Activated naive CD4-positive, alpha-beta T cell treated with anti-CD3 and anti-CD28 coated beads, Interleukin-2, amount 50 U/mL, for 72 hours (primary cell): ENCODE data around the gene TRIM5. TPM values are rescaled to one million over a fixed set of nuclear protein-coding genes. Genes with fewer than 3 reads are reported as not detected.
"Not testable (repeated sequence)": the region's sequence is repeated elsewhere in the genome, so short reads cannot be mapped to it uniquely, and the experiment has no call there.

Source experiments
- ATAC-seq, 2 donors: fragments of 150-1000 bp; cut with Tn5 transposase; 2 replicates each; pipeline ENCODE4 v1.10.0; 2021; ENCODE audit warnings: mild to moderate bottlenecking in 2 of 2, moderate library complexity in 2 of 2
- DNase-seq, 2 donors: peaks; one replicate each; pipeline ENCODE4 v3.0.0; 2021 to 2022; ENCODE audit warnings: low spot score in 2 of 2
- H3K27ac Mint-ChIP-seq, 2 donors: one replicate each; pipeline ENCODE4 v1.8.0; 2022; ENCODE audit warnings: mild to moderate bottlenecking in 2 of 2, mixed read lengths in 2 of 2
- H3K36me3 Mint-ChIP-seq, 2 donors: one replicate each; pipeline ENCODE4 v1.8.0; 2022; ENCODE audit warnings: mixed read lengths in 2 of 2
- H3K9me3 Mint-ChIP-seq, 2 donors: one replicate each; pipeline ENCODE4 v1.8.0; 2022; ENCODE audit warnings: mixed read lengths in 2 of 2
- total RNA-seq, 2 donors: library from RNA; stranded (reverse); gene quantifications; one replicate each; pipeline ENCODE4 v1.2.3, GENCODE V29; 2022

TRIM5 gene, protein sequence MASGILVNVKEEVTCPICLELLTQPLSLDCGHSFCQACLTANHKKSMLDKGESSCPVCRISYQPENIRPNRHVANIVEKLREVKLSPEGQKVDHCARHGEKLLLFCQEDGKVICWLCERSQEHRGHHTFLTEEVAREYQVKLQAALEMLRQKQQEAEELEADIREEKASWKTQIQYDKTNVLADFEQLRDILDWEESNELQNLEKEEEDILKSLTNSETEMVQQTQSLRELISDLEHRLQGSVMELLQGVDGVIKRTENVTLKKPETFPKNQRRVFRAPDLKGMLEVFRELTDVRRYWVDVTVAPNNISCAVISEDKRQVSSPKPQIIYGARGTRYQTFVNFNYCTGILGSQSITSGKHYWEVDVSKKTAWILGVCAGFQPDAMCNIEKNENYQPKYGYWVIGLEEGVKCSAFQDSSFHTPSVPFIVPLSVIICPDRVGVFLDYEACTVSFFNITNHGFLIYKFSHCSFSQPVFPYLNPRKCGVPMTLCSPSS
- total RNA-seq: 10 to 100 TPM; 30.2 to 31.9 TPM

DNA sequence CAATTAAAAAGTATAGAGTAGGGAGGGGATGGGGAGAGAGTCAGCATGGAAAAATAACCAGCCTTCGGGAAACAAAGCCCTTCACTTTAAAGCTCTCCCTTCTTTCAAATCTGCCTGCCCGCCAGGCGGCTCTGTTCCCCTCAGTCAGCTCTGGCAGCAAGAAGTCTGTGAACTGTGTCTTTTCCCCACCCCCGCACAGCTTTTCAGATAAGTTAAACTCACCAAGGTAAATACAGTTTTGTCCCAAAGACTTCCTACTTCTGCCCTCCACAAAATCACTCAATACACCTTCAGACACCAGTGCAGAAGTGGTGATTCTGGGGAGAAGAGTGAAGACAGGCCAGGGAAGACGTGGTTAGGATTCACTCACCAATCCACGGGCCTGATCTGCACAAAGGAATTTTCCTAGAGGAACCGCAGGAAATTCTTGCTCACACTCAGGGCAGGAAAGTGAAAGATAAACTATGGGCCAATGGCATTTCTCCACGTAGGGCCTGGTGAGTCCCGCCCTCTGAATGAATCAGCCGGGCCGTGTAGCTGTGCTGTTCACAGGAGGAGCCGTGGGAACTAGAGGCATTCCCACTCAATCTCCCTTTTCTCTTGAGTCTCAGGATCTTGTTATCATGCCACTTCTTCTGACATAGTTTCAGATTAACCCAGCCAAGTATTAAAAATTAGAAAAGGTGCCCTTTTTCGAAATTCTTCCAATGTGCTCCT is at the start of gene TRIM5:
Gene TRIM5, minus strand, starts transcription at position 429 of the 717 bp plus-strand sequence. CDS start 4,897 bp downstream, outside the sequence.
- Mint-ChIP-seq H3K36me3 (peaks cover 14 to 16% of the 10 kb centered on the region in 2 donors), H3K27ac (peak within 1 kb of the TSS; percentile 95 to 99), H3K9me3 (no peaks in the 10 kb centered on the region)
- peak; percentile 91 to 94 for ATAC-seq
- DNase-seq: peak; percentile 73 to 82

DNA sequence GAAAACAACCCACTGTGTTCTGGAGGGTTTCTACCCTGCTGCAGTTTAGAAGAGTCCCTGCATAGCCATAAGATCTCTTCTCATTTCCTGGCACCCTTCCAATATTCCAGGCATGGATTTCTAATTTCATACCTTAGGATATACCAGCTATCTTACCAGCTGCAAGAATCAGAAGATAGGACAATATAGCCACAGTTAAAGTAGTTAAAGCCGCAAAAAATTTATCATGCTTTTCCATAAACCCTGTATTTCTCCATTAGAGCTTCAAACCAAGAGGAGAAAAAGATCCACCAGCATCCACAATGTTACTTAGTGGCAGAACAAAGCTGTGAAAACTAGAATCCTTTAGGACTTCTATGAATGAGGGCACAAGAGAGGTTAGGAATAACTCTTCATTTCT is 42.8 kb upstream of the TRIM5 start:
- H3K9me3 Mint-ChIP-seq: no peaks in the 10 kb centered on the region
- no peak overlapping the region for H3K27ac Mint-ChIP-seq
- ATAC-seq: no peak
- H3K36me3 Mint-ChIP-seq: peaks cover 0 to 8% of the 10 kb centered on the region in 2 donors
- no peak for DNase-seq

DNA sequence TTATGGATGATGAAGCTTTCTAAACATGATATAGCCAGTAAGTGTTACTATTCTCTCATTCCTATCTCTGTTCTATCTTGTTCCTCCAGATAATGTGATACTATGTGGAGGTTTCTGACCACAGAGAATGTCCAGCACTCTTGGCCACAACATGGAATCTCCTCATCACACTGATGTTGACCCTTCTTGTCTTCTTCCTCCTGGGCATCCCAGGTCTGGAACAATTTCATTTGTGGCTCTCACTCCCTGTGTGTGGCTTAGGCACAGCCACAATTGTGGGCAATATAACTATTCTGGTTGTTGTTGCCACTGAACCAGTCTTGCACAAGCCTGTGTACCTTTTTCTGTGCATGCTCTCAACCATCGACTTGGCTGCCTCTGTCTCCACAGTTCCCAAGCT is 41.5 kb upstream of the TRIM5 start:
- no peaks in the 10 kb centered on the region for H3K9me3 Mint-ChIP-seq

DNA sequence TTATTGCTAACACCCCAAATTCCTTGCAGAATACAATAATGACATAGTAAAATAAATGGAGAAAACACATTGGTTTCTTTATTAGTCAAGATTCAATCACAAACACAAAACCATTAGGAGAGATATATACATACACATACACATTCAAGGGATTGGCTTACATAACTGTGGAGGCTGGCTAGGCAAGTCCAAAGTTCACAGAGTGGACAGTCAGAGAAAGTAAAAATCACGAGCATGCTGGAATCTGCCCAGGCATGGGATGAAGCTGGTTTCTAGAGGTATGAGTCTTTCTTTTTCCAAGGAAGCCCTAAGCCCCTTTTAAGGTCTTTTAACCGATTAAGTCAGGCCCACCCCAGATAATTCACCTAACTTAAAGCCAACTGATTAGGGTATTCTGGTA is 37.7 kb upstream of the TRIM5 start:
- Mint-ChIP-seq H3K9me3 (peaks cover 0 to 5% of the 10 kb centered on the region in 2 donors), H3K27ac (no peak overlapping the region), H3K36me3 (peaks cover 0 to 20% of the 10 kb centered on the region in 2 donors)
- no peak for ATAC-seq
- DNase-seq: no peak

More for the DNA sequence above, 41.5 kb upstream of the TRIM5 start:
- ATAC-seq (no peak), DNase-seq (no peak)
- Mint-ChIP-seq H3K27ac (no peak overlapping the region), H3K36me3 (peaks cover 0 to 8% of the 10 kb centered on the region in 2 donors)

DNA sequence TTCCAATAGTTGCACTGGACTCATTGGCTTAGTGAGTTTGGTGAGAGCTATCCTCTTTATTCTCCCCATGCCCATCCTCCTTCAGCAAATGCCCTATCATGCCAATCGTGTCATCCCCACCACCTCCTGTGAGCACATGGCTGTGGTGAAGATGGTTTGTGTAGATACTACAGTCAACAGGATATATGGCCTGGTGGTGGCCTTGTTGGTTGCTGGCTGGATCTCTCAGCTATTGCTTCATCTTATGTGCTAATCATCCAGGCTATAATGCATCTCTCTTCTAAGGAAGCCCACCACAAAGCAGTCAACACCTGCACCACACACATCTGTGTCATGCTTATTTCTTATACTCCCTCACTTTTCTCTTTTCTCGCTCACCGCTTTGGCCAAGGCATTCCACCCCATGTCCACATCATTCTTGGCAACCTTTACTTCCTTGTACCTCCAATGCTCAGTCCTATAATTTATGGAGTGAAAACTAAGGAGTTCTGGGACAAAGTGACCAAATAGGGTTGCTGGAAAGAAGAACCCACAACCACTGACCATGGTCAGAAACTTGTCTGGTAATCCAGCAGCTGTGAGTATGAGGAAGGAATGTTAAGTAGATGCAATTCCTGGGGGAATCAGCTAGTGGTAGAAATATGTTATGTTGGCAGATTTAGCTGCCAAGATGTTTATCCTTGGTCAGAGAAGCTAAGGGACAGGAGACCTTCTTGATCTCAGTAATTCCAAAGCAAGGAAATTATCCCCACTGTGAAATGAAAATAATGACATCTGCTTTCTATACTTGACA is 35.0 kb upstream of the TRIM5 start:
- ATAC-seq (peak in 1 of 2 donors; percentile 20), DNase-seq (no peak)
- Mint-ChIP-seq H3K36me3 (peaks cover 0 to 12% of the 10 kb centered on the region in 2 donors), H3K9me3 (peaks cover 0 to 5% of the 10 kb centered on the region in 2 donors), H3K27ac (no peak overlapping the region)

DNA sequence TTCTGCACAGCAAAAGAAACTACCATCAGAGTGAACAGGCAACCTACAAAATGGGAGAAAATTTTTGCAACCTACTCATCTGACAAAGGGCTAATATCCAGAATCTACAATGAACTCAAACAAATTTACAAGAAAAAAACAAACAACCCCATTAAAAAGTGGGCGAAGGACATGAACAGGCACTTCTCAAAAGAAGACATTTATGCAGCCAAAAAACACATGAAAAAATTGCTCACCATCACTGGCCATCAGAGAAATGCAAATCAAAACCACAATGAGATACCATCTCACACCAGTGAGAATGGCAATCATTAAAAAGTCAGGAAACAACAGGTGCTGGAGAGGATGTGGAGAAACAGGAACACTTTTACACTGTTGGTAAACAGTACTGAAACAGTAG is 31.6 kb upstream of the TRIM5 start:
- H3K27ac Mint-ChIP-seq, H3K9me3 Mint-ChIP-seq, DNase-seq, ATAC-seq: not testable (repeated sequence)
- H3K36me3 Mint-ChIP-seq: peaks cover 5 to 12% of the 10 kb centered on the region in 2 donors

DNA sequence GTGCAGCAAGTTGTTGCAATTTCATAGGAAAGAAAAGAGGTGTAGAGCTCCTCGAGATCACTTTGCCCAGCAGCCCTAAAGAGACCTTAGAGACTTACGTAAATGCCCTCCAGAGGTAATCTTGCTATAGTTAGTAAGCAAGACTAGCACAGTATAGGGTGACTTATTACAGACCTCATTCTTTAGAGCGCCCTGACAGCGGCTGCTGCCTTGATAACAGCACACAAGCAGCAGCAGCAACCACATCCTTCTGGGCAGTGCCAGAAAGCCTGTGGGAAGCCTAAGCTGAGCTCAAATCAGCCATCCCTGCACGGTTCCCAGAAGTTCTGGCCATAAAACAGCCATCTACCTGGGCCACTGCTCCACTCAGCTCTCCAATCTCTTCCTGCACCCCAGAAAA is 28.8 kb upstream of the TRIM5 start:
- peak in 1 of 2 donors; percentile 34 for ATAC-seq
- no peak for DNase-seq
- Mint-ChIP-seq H3K27ac (no peak overlapping the region), H3K36me3 (peaks cover 0 to 17% of the 10 kb centered on the region in 2 donors), H3K9me3 (no peaks in the 10 kb centered on the region)

DNA sequence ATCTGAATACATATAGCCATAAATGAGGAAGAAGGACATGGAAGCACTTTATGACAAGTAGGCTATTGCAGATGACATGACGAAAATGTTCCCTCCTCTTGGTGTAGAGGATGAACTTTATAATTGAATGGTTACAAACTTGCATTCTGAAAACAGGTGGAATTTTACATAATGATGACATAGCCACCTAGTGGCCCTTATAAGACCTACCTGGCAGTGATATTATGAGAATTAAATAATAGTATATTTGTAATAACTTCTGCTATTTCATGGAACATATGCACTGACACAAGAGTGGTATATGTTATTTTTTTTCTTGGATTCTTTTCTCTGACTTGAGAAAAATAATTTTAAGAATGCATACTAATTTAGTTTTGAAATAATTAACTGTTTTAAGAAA is 27.6 kb upstream of the TRIM5 start:
- Mint-ChIP-seq H3K36me3 (peaks cover 0 to 23% of the 10 kb centered on the region in 2 donors), H3K9me3 (no peaks in the 10 kb centered on the region), H3K27ac (peak overlapping the region in 1 of 2 donors; percentile 5)
- DNase-seq (no peak), ATAC-seq (peak in 1 of 2 donors; percentile 20)

DNA sequence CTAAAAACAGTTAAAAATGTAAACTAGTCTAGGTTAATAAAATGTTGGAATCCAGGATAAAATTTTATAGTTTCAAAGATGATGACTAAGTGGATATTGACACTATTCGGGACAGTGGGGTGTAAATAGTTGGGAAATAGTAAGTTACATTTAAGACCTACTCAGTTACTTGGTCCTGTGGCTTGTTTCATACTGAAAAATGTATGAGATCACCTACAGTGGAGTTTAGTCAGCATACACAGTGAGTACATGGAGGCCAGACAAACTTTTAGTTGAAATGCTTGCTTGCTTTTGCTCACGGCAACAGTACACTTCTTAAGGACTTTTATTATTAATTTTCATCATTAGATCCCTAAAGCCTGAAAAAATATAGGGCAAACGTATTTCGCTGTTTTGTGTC is 20.8 kb upstream of the TRIM5 start:
- no peak overlapping the region for H3K27ac Mint-ChIP-seq
- ATAC-seq: peak in 1 of 2 donors; percentile 55

DNA sequence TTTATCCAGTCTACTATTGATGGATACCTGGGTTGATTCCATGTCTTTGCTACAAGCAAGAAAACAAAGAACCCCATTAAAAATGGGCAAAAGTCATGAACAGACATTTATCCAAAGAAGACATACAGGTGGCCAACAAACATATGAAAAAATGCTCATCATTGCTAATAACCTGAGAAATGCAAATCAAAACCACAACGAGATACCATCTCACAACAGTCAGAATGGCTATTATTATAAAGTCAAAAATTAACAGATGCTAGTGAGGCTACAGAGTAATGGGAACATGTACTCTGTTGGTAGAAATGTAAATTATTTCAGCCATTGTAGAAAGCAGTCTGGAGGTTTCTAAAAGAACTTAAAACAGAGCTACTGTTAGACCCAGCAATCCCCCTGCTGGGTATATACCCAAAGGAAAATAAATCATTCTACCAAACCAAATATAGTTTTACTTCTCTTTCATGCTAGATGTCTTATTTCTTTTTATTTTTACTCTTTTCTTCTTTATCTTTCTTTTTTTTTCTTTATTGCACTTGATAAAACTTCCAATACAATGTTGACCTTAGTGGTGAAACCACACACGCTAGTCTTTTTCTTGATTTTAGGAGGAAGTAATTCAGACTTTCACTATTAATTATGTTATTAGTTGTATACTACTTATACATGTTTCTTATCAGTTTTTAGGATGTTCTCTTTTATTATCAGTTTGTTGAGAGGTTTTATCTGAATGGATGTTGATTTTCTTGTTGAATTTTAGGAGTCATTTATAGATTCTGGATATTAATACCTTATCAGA is 19.1 kb upstream of the TRIM5 start:
- Mint-ChIP-seq H3K9me3 (no peaks in the 10 kb centered on the region), H3K27ac (no peak overlapping the region), H3K36me3 (peaks cover 0 to 49% of the 10 kb centered on the region in 2 donors)
- ATAC-seq: no peak
- no peak for DNase-seq

More for the DNA sequence above, 20.8 kb upstream of the TRIM5 start:
- Mint-ChIP-seq H3K9me3 (no peaks in the 10 kb centered on the region), H3K36me3 (peaks cover 0 to 47% of the 10 kb centered on the region in 2 donors)
- no peak for DNase-seq

DNA sequence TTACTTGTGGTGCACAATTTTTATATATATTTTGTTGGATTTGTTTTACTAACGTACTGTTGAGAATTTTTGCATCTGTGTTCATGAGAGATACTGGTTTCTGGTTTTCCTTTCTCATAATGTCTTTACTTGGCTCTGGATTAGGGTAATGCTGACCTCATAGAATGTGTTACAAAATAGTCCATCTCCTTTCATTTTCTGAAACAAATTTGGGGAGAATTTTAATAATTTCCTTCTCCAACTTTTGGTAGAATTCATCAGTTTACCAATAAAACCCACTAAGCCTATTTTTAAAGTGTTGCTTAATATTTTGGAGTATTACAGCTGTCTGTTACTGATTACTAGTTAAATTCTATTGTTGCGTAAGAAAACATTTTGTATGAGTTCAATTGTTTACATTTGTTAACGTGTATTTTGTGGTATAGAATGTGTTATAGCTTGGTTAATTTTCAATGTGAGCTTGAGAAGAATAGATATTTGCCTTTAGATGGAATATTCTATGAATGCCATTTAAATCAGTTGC is 16.2 kb upstream of the TRIM5 start:
- no peak for ATAC-seq
- Mint-ChIP-seq H3K9me3 (no peaks in the 10 kb centered on the region), H3K27ac (no peak overlapping the region), H3K36me3 (peaks cover 14 to 56% of the 10 kb centered on the region in 2 donors)
- no peak for DNase-seq

DNA sequence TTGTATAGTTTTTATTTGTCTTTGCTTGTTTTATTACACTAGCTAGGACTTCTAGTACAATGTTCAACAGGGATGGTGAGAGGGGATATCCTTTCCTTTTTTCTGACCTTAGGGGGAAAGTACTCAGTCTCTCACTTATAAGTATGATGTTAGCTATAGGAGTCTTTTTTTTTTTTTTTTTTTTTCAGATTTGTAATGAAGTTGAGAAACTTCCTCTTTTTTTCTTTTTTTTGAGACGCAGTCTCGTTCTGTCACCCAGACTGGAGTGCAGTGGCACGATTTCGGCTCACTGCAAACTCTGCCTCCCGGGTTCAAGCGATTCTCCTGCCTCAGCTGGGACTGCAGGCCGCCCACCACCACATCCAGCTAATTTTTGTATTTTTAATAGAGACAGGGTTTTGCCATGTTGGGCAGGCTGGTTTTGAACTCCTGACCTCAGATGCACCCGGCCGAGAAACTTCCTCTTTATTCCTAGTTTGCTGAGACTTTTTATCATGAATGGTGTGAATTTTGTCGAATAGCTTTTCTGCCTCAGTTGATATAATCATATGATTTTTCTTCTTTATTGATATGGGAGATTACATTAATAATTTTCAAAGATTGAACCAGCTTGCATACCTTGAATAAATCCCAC is 15.7 kb upstream of the TRIM5 start:
- Mint-ChIP-seq H3K27ac (peak overlapping the region in 1 of 2 donors; percentile 17), H3K9me3 (no peaks in the 10 kb centered on the region), H3K36me3 (peaks cover 15 to 59% of the 10 kb centered on the region in 2 donors)
- ATAC-seq: no peak
- DNase-seq: no peak

DNA sequence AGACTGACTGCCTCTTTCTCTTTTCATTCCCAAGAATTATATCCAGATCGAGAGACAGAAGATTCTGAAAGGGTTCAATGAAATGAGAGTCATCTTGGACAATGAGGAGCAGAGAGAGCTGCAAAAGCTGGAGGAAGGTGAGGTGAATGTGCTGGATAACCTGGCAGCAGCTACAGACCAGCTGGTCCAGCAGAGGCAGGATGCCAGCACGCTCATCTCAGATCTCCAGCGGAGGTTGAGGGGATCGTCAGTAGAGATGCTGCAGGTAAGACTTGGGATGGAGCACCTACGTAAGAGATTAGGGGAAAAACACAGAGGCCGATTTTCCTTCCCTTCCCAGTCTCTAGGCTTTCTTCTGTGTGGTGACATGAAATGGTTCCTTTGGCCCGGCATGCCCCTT is 13.4 kb upstream of the TRIM5 start:
- ATAC-seq (no peak), DNase-seq (no peak)
- Mint-ChIP-seq H3K9me3 (no peaks in the 10 kb centered on the region), H3K36me3 (peaks cover 21 to 62% of the 10 kb centered on the region in 2 donors), H3K27ac (peak overlapping the region in 1 of 2 donors; percentile 22)

DNA sequence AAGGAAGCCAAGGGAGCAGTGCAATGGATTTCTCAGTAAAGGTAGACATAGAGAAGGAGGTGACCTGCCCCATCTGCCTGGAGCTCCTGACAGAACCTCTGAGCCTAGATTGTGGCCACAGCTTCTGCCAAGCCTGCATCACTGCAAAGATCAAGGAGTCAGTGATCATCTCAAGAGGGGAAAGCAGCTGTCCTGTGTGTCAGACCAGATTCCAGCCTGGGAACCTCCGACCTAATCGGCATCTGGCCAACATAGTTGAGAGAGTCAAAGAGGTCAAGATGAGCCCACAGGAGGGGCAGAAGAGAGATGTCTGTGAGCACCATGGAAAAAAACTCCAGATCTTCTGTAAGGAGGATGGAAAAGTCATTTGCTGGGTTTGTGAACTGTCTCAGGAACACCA is 11.3 kb upstream of the TRIM5 start:
- ATAC-seq: no peak
- no peak for DNase-seq
- no peaks in the 10 kb centered on the region for H3K9me3 Mint-ChIP-seq
- H3K27ac Mint-ChIP-seq: peak overlapping the region in 1 of 2 donors; percentile 66
- H3K36me3 Mint-ChIP-seq: peaks cover 31 to 60% of the 10 kb centered on the region in 2 donors

DNA sequence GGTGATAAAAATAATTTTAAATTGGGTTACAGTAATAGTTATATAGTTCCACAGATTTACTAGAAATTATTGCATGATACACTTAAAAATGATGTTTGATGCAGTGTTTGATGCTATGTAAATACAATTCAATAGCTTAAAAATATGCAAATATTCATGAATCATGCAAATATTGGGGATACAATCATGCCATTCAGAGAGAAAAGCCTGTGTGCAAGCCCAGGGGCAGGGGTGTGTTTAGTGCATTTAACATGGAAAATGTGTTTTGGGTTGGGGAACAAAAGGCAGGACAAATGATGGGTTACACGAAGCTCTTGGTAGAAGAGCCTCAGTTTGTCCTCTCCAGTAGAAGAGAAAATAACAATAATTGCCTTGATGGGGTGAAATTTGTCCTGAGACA is 10.7 kb upstream of the TRIM5 start:
- no peak for ATAC-seq
- no peak for DNase-seq
- H3K27ac Mint-ChIP-seq: peak overlapping the region in 1 of 2 donors; percentile 40
- H3K9me3 Mint-ChIP-seq: no peaks in the 10 kb centered on the region
- peaks cover 37 to 60% of the 10 kb centered on the region in 2 donors for H3K36me3 Mint-ChIP-seq
